MM.1S (cell line): ENCODE measurements around the gene APOBEC4.
"Not testable (repeated sequence)": the region's sequence is repeated elsewhere in the genome, so short reads cannot be mapped to it uniquely, and the experiment has no call there.

Source experiments
- EZH2 ChIP-seq: fragments of 300-600 bp; sonication (generic); optimal IDR thresholded peaks from 2 replicates; pipeline ENCODE3; 2017; ENCODE audit warnings: low read depth, mild to moderate bottlenecking, antibody characterized with exemption, low read length, mixed read lengths
- EZH2phosphoT487 ChIP-seq: fragments of 300-600 bp; sonication (generic); IDR thresholded peaks from 2 replicates; pipeline ENCODE4 v1.6.1; 2018; ENCODE audit warnings: antibody characterized with exemption, low read length
- TF ChIP-seq, protein P1 (sequence below): fragments of 300-600 bp; sonication (generic); IDR thresholded peaks from 2 replicates; pipeline ENCODE4 v1.5.1; 2016; ENCODE audit warnings: antibody characterized with exemption, low read length, mixed read lengths

DNA sequence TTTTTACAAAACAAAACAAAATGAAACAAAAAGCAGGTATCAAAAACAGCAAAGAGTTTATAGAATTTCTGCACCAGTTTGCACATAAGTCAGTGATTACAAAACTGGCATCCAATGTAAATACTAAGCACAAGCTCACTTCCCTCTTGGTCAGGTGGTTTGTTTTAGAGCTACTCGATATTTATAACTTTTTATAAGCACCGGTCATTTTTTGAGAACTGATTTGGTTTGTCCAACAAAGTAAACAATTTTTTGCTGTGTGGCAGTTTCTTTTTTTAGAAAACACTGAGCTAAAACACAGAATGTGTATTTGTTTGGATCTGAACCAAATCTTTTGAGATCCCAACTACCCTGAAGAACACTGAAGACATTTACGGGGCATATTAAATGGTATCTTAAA, 26.9 kb downstream of the APOBEC4 start:
- TF ChIP-seq, protein P1, sequence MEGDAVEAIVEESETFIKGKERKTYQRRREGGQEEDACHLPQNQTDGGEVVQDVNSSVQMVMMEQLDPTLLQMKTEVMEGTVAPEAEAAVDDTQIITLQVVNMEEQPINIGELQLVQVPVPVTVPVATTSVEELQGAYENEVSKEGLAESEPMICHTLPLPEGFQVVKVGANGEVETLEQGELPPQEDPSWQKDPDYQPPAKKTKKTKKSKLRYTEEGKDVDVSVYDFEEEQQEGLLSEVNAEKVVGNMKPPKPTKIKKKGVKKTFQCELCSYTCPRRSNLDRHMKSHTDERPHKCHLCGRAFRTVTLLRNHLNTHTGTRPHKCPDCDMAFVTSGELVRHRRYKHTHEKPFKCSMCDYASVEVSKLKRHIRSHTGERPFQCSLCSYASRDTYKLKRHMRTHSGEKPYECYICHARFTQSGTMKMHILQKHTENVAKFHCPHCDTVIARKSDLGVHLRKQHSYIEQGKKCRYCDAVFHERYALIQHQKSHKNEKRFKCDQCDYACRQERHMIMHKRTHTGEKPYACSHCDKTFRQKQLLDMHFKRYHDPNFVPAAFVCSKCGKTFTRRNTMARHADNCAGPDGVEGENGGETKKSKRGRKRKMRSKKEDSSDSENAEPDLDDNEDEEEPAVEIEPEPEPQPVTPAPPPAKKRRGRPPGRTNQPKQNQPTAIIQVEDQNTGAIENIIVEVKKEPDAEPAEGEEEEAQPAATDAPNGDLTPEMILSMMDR: not testable (repeated sequence)
- TF ChIP-seq EZH2, EZH2phosphoT487: not testable (repeated sequence)
